HepG2 (cell line): ENCODE data around the gene NIPAL3.

ENCODE experiments used
- EZH2 ChIP-seq: conservative IDR thresholded peaks from 2 replicates; pipeline ENCODE4 v1.6.1; 2012; ENCODE audit warnings: mild to moderate bottlenecking, low read depth, low read length, moderate library complexity
- MAX ChIP-seq: IDR thresholded peaks from 2 replicates; pipeline ENCODE4 v1.6.1; 2012; ENCODE audit warnings: inconsistent platforms
- NFE2L2 ChIP-seq: fragments of 150-350 bp; IDR thresholded peaks from 2 replicates; pipeline ENCODE4 v1.6.1; 2014; ENCODE audit warnings: low read length
- RXRA ChIP-seq: sonication (generic); formaldehyde crosslinking; IDR thresholded peaks from 2 replicates; pipeline ENCODE4 v1.5.1; 2020; ENCODE audit warnings: missing genetic modification reagents
- SNAPC5 ChIP-seq: sonication (generic); formaldehyde crosslinking; IDR thresholded peaks from 2 replicates; pipeline ENCODE4 v1.8.1; 2023; ENCODE audit warnings: mild to moderate bottlenecking, missing genetic modification reagents, borderline replicate concordance
- ZNF207 ChIP-seq: fragments of 450-650 bp; IDR thresholded peaks from 2 replicates; pipeline ENCODE4 v1.6.1; 2016; ENCODE audit warnings: antibody characterized with exemption, borderline replicate concordance

GRCh38 chr1:24487455-24487854, 71.9 kb downstream of the NIPAL3 start:
- no peak for TF ChIP-seq ZNF207
- TF ChIP-seq SNAPC5 (CRISPR knock-in tag), result no peak
- TF ChIP-seq RXRA (CRISPR knock-in tag), result no peak
- TF ChIP-seq EZH2, result no peak
- TF ChIP-seq MAX, result no peak
- no peak for TF ChIP-seq NFE2L2
